WI38 (cell line): ENCODE measurements around the gene B3GALT2.
A peak's percentile ranks its signal among the peaks of the same experiment; 100 is the strongest.
"Not testable (repeated sequence)": the region's sequence is repeated elsewhere in the genome, so short reads cannot be mapped to it uniquely, and the experiment has no call there.

Experiments used
- H3K4me3 ChIP-seq: 2 replicates; pipeline ENCODE4 v1.5.1; 2011; ENCODE audit warnings: low read depth, mild to moderate bottlenecking, control low read depth, low read length
- CTCF ChIP-seq: IDR thresholded peaks from 2 replicates; pipeline ENCODE4 v1.5.1; 2012; ENCODE audit warnings: low read depth, mild to moderate bottlenecking, control low read depth, low read length

Gene B3GALT2

GRCh38 chr1:193185901-193186731 lies at the start of gene B3GALT2:
TSS of gene B3GALT2 (minus strand) at chr1:193186613. CDS start at chr1:193181562, 5,051 bp downstream.
- H3K4me3 ChIP-seq, result peak within 1 kb of the TSS; percentile 49
- TF ChIP-seq CTCF, result no peak

GRCh38 chr1:193234530-193234929 lies 48.1 kb upstream of the B3GALT2 start:
- H3K4me3 ChIP-seq, result no peak overlapping the region
- TF ChIP-seq CTCF, result no peak

- H3K4me3 ChIP-seq, result not testable (repeated sequence)
Measured at GRCh38 chr1:193231146-193231545, 44.7 kb upstream of the B3GALT2 start.

GRCh38 chr1:193229136-193229535 lies 42.7 kb upstream of the B3GALT2 start:
- H3K4me3 ChIP-seq, result no peak overlapping the region
- TF ChIP-seq CTCF, result no peak

GRCh38 chr1:193222056-193222615 lies 35.7 kb upstream of the B3GALT2 start:
- no peak for TF ChIP-seq CTCF
- no peak overlapping the region for H3K4me3 ChIP-seq

- no peak overlapping the region for H3K4me3 ChIP-seq
- no peak for TF ChIP-seq CTCF
Measured at GRCh38 chr1:193221651-193222050, 35.2 kb upstream of the B3GALT2 start.

- no peak for TF ChIP-seq CTCF
- H3K4me3 ChIP-seq, result no peak overlapping the region
Measured at GRCh38 chr1:193219391-193219790, 33.0 kb upstream of the B3GALT2 start.
